NT2/D1 (cell line): ENCODE results near the gene DPYSL5.

Source experiments
- DNase-seq: peaks from one replicate; pipeline ENCODE4 v3.0.0-alpha.2; 2011; ENCODE audit warnings: low read depth, low spot score
- H3K27me3 ChIP-seq: 2 replicates; pipeline ENCODE4 v1.6.0; 2011; ENCODE audit warnings: mild to moderate bottlenecking; ENCODE audit not compliant: insufficient read length, insufficient read depth
- H3K36me3 ChIP-seq: 2 replicates; pipeline ENCODE4 v1.6.1; 2011; ENCODE audit warnings: mild to moderate bottlenecking, low read length, mixed read lengths; ENCODE audit not compliant: insufficient read depth, insufficient read length
- H3K4me1 ChIP-seq: 2 replicates; pipeline ENCODE4 v1.5.1; 2011; ENCODE audit not compliant: insufficient read depth, insufficient read length
- H3K4me3 ChIP-seq: 2 replicates; pipeline ENCODE4 v1.5.1; 2011; ENCODE audit warnings: low read depth; ENCODE audit not compliant: insufficient read length
- H3K9ac ChIP-seq: 2 replicates; pipeline ENCODE4 v1.6.0; 2011; ENCODE audit warnings: low read depth; ENCODE audit not compliant: insufficient read length
- H3K9me3 ChIP-seq: 2 replicates; pipeline ENCODE4 v1.5.1; 2011; ENCODE audit warnings: mild to moderate bottlenecking, low read length; ENCODE audit not compliant: insufficient read depth
- SUZ12 ChIP-seq: IDR thresholded peaks from 2 replicates; pipeline ENCODE4 v1.6.1; 2011; ENCODE audit not compliant: insufficient read length, insufficient read depth; ENCODE audit errors: extremely low read depth
- YY1 ChIP-seq: IDR thresholded peaks from 2 replicates; pipeline ENCODE4 v1.6.1; 2011; ENCODE audit not compliant: insufficient read length, insufficient read depth
- ZNF274 ChIP-seq: IDR thresholded peaks from 2 replicates; pipeline ENCODE4 v1.6.1; 2011; ENCODE audit warnings: mild to moderate bottlenecking, low read depth, low read length

The DPYSL5 gene

DNA sequence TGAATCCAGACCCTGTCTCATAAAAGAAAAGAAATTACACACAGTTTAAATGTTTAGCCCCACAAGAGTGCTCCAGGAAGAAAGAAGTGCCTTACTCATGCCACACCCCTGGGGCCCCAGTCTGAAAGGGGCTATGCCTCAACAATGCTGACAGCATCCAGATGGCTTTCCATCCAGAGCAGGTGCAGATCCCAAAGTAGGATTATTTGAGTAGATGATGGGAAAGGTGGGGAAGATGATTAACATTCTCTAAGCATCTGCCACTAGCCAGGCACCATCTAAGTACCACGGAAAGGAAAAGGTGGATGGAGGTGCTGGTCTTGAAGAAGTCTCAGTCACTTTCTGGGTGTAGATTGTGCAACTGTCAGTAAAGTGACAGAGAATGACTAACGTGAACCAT is 16.3 kb downstream of the DPYSL5 start:
- no peak for DNase-seq
- no peaks in the 10 kb centered on the region for H3K27me3 ChIP-seq
- H3K36me3 ChIP-seq: no peaks in the 10 kb centered on the region
- no peak overlapping the region for H3K9ac ChIP-seq
- no peaks in the 10 kb centered on the region for H3K4me1 ChIP-seq
- H3K9me3 ChIP-seq: no peaks in the 10 kb centered on the region
- TF ChIP-seq ZNF274 (no peak), SUZ12 (no peak), YY1 (no peak)
- H3K4me3 ChIP-seq: no peak overlapping the region

GRCh38 chr2:26864646-26865045 is 16.7 kb downstream of the DPYSL5 start:
- Histone ChIP-seq H3K4me1 (no peaks in the 10 kb centered on the region), H3K27me3 (no peaks in the 10 kb centered on the region), H3K9ac (no peak overlapping the region), H3K36me3 (no peaks in the 10 kb centered on the region), H3K4me3 (no peak overlapping the region), H3K9me3 (no peaks in the 10 kb centered on the region)
- no peak for TF ChIP-seq ZNF274
- TF ChIP-seq YY1: no peak
- no peak for TF ChIP-seq SUZ12
- DNase-seq: no peak

DNA sequence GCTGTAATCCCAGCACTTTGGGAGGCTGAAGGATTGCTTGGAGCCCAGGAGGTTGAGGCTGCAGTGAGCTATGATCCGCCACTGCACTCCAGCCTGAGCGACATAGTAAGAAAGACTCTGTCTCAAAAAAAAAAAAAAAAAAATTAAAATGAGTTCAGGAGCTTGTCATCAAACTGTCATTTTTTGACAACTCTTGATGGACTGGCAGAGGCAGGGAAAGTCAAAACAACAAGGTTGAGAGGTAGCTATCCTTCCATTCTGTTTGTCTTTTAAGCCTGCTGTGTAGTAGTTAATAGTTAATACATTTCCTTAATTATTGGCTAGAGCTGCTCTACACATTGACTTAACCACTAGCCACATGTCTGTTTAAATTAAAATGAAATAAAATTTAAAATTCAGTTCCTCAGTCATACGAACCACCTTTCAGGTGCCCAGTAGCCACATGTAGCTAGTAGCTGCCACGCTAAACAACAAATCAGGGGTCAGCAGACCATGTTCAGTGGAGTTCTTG is 22.7 kb downstream of the DPYSL5 start:
- no peak overlapping the region for H3K9ac ChIP-seq
- no peaks in the 10 kb centered on the region for H3K4me1 ChIP-seq
- no peak overlapping the region for H3K4me3 ChIP-seq
- no peaks in the 10 kb centered on the region for H3K36me3 ChIP-seq
- no peaks in the 10 kb centered on the region for H3K27me3 ChIP-seq
- DNase-seq: no peak
- TF ChIP-seq ZNF274 (no peak), SUZ12 (no peak), YY1 (no peak)
- no peaks in the 10 kb centered on the region for H3K9me3 ChIP-seq

DNA sequence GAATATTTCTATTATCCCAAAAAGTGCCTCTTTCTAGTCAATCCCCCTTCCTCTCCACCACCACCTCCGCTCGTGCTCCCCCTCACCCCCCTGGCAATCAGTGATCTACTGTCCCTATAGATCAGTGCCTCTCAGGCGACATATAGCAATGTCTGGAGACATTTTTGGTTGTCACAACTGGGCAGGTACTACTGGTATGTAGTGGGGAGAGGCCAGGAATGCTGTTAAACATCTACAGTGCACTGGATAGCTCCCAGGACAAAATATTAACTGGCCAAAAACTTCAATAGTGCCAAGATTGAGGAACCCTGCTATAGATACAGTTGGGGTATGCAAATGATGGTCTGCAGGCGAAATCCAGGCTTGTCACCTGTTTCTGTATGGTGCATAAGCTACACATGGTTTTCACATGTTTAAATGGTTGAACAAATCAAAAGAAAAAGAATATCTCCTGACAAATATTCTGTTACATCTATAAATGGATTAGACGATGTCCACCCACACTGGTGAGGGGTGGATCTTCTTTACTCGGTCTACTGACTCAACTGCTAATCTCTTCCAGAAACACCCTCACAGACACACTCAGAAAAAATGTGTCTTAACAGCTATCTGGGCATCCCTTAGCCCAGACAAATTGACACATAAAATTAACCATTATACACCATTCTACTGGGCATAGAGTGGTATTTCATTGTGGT is 25.5 kb downstream of the DPYSL5 start:
- TF ChIP-seq ZNF274 (no peak), YY1 (no peak), SUZ12 (no peak)
- no peak for DNase-seq
- no peaks in the 10 kb centered on the region for H3K4me1 ChIP-seq
- no peaks in the 10 kb centered on the region for H3K9me3 ChIP-seq
- no peaks in the 10 kb centered on the region for H3K27me3 ChIP-seq
- H3K9ac ChIP-seq: no peak overlapping the region
- no peak overlapping the region for H3K4me3 ChIP-seq
- H3K36me3 ChIP-seq: no peaks in the 10 kb centered on the region

- no peak for DNase-seq
- no peak for TF ChIP-seq ZNF274
- no peak for TF ChIP-seq SUZ12
- no peak for TF ChIP-seq YY1
- Histone ChIP-seq H3K9me3 (no peaks in the 10 kb centered on the region), H3K27me3 (no peaks in the 10 kb centered on the region), H3K4me1 (no peaks in the 10 kb centered on the region), H3K9ac (no peak overlapping the region), H3K4me3 (no peak overlapping the region), H3K36me3 (no peaks in the 10 kb centered on the region)
These were observed 26.6 kb downstream of the DPYSL5 start for GRCh38 chr2:26874514-26874913.

- no peak overlapping the region for H3K9ac ChIP-seq
- no peaks in the 10 kb centered on the region for H3K27me3 ChIP-seq
- H3K4me3 ChIP-seq: no peak overlapping the region
- H3K9me3 ChIP-seq: no peaks in the 10 kb centered on the region
- H3K4me1 ChIP-seq: no peaks in the 10 kb centered on the region
- no peak for DNase-seq
- TF ChIP-seq YY1: no peak
- TF ChIP-seq ZNF274: no peak
- no peak for TF ChIP-seq SUZ12
- no peaks in the 10 kb centered on the region for H3K36me3 ChIP-seq
These were observed 27.2 kb downstream of the DPYSL5 start for GRCh38 chr2:26875065-26875634.

DNA sequence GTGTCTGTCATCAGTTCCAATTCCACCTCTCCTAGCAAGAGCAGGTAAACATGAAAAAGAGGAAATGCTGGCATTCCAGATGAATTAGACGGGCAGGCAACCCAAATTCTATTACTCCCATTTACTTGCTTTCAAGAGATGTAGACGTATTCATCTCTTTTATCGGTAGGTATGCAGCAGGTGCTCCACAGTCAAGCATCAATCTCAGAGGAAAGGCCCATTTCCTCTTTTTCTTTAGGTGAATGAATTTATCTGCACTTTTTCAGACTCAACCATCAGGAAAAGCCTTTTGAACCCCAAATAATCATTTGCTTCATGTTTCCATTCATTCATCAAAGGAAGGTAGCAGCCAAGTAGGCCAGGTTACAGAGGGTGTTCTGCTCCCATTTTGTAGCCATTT is 27.9 kb downstream of the DPYSL5 start:
- DNase-seq: no peak
- no peak overlapping the region for H3K9ac ChIP-seq
- H3K36me3 ChIP-seq: no peaks in the 10 kb centered on the region
- H3K9me3 ChIP-seq: no peaks in the 10 kb centered on the region
- TF ChIP-seq SUZ12: no peak
- TF ChIP-seq ZNF274: no peak
- no peak for TF ChIP-seq YY1
- no peak overlapping the region for H3K4me3 ChIP-seq
- no peaks in the 10 kb centered on the region for H3K27me3 ChIP-seq
- no peaks in the 10 kb centered on the region for H3K4me1 ChIP-seq
